K562 (cell line): ENCODE data around the gene XPOT. TPM values are rescaled to one million over a fixed set of nuclear protein-coding genes. Genes with fewer than 3 reads are reported as not detected.

ENCODE experiments used
- BCLAF1 ChIP-seq, 2 experiments: fragments of 450-650 bp in 1 of 2; IDR thresholded peaks; 2 replicates each; pipeline ENCODE4 v1.6.1; 2011 to 2017; ENCODE audit warnings: low read depth in 2 of 2, antibody characterized with exemption in 1 of 2, borderline replicate concordance in 1 of 2, low read length in 1 of 2, mild to moderate bottlenecking in 1 of 2, mixed read lengths in 1 of 2; ENCODE audit not compliant: control insufficient read depth in 1 of 2
- COPS2 ChIP-seq: fragments of 450-650 bp; conservative IDR thresholded peaks from 2 replicates; pipeline ENCODE4 v1.6.1; 2016; ENCODE audit warnings: mild to moderate bottlenecking, moderate library complexity
- ETV1 ChIP-seq: fragments of 450-650 bp; conservative IDR thresholded peaks from 2 replicates; pipeline ENCODE4 v1.6.1; 2016; ENCODE audit warnings: missing genetic modification characterization, control low read depth, low read depth, missing compliant biosample characterization
- EZH2 ChIP-seq: IDR thresholded peaks from 2 replicates; pipeline ENCODE4 v1.6.1; 2012; ENCODE audit warnings: low read depth, mild to moderate bottlenecking, inconsistent platforms, low read length, borderline replicate concordance
- ZBTB40 ChIP-seq, 2 experiments: fragments of 450-650 bp in 1 of 2; sonication (generic) in 1 of 2; formaldehyde crosslinking in 1 of 2; IDR thresholded peaks; 2 replicates each; pipeline versions ENCODE4 v1.7.1 to v1.9.0; 2016 to 2022; ENCODE audit warnings: inconsistent platforms in 1 of 2, mild to moderate bottlenecking in 1 of 2, missing genetic modification reagents in 1 of 2
- ZFP36 ChIP-seq: fragments of 150-350 bp; IDR thresholded peaks from 2 replicates; pipeline ENCODE4 v1.6.1; 2018; ENCODE audit warnings: low read length, low read depth; ENCODE audit not compliant: partially characterized antibody
- polyA plus RNA-seq, 8 experiments: library from polyadenylated mRNA; depleted of rRNA in 4 of 8; stranded (reverse) in 5 of 8; unstranded in 3 of 8; fragments of >200 nt; fragmentation: Nextera tagmentation in 2 of 8; fragmentation: Illumina TruSeq in 1 of 8; extraction: Ambion mirVana in 2 of 8; extraction: Trizol in 1 of 8; gene quantifications; 2 replicates each; pipeline versions ENCODE4 v1.2.1 to v1.2.3, GENCODE V29; 2011 to 2014; ENCODE audit warnings: inconsistent platforms in 1 of 8, missing spikeins in 1 of 8
- total RNA-seq, 7 experiments: library from RNA; depleted of rRNA in 6 of 7; stranded (reverse); fragments of >200 nt in 6 of 7; fragmentation: Illumina TruSeq in 2 of 7; extraction: Trizol in 2 of 7; gene quantifications; 2 replicates each; pipeline versions ENCODE4 v1.2.1 to v1.2.3, GENCODE V29; 2011 to 2021; ENCODE audit warnings: low replicate concordance in 1 of 7

XPOT gene
- total and polyA plus RNA-seq, 9 of the 15 experiments (the other 6 are each of a cell fraction or from before 2014, with no cell fraction given), result 26.2 to 192 (median 102) TPM

GRCh38 chr12:64452559-64453329 is 48.6 kb downstream of the XPOT start (continued):
- TF ChIP-seq ZFP36 (peak; percentile 32), ZBTB40 (IDR thresholded peaks at IDR 0.05) (peak; percentile 5; the same call in 1 of the 2 replicates), ZBTB40 (CRISPR knock-in tag; IDR thresholded peaks at IDR 0.05) (no peak), EZH2 (no peak), BCLAF1 (IDR thresholded peaks at IDR 0.05; ENCODE audit: borderline replicate concordance in 1 of 2, control insufficient read depth in 1 of 2, low read depth in 2 of 2, low read length in 1 of 2) (no peak), COPS2 (no peak), ETV1 (0 out of 2 replicates have a peak, but pooled peaks have one; percentile 44)
